Measurements from ENCODE around the gene SYT2.

- TF ChIP-seq CTCF (conservative IDR thresholded peaks at IDR 0.05; ENCODE audit: low read depth, low read length) (no peak), EZH2 (IDR thresholded peaks at IDR 0.05; ENCODE audit: low read length, unreplicated experiment) (no peak), EZH2phosphoT487 (IDR thresholded peaks at IDR 0.05; ENCODE audit: borderline replicate concordance, low read length) (no peak)
Observed at GRCh38 chr1:202658769-202659168, 51.5 kb downstream of the SYT2 start.

All from PC-3 (cell line).